GM21576 (cell line): ENCODE results near the gene MARCHF4.
"Not testable (repeated sequence)": the region's sequence is repeated elsewhere in the genome, so short reads cannot be mapped to it uniquely, and the experiment has no call there.

Source experiments
- ATAC-seq: cut with Tn5 transposase; IDR thresholded peaks from one replicate; pipeline ENCODE4 v1.9.1; 2021; ENCODE audit warnings: mild to moderate bottlenecking, moderate library complexity; ENCODE audit not compliant: unreplicated experiment

MARCHF4 gene

DNA sequence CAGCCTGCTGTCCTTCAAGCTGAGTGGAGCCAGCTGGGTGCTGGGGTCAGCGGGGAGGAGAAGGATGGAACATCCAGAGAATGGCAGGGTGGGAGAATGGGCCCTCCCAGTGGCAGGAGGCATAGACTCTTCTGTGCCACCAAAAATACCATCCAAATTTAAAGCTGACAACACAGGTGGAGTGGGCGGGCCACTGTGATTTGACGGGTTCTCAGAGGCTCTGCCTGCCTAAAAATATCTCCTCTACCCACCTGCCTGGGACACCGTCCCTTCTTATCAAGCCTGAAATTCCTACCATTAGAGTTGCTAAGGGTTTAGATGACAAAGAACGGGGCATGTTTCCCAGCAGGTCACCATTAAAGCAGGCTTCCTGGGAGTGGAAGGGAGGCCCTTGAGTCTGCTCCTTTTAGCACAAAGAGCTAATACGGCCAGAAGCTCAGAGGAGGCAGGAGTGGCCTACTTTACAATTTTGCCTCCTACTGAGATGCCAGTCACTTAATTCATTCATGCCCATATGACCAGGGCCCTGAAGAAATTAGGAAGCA lies 19.8 kb upstream of the MARCHF4 start:
- no peak for ATAC-seq

DNA sequence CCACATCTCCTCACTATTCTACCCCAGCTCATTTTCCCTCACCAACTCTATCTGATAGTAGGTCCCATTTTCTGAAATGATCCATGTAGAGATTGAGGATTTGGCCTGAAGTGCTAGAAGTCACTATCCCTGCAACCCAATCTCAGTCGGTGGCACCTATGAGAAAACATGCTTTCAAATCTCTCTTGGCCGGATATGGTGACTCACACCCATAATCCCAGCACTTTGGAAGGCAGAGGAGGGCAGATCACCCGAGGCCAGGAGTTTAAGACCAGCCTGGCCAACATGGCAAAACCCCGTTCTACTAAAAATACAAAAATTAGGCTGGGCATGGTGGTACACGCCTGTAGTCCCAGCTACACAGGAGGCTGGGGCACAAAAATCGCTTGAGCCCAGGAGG lies 19.1 kb upstream of the MARCHF4 start:
- no peak for ATAC-seq

DNA sequence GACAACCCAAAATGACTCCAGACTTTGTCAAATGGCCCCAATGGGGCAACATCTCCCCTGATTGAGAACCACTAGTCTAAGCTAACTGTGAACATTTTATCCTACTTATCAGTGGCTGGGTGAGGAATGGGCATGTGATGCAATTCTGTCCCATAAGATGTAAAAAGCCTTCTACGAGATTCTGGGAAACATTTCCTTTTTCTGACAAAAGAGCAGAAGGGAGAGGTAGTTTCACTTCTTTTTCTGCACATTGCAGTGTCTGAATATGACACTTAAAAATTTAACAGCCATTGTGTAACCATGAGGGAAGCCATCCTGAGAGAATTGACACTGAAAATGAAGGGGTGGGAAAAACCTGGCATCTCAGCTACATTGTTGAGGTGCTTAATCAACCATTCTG lies 17.3 kb upstream of the MARCHF4 start:
- ATAC-seq, result no peak

DNA sequence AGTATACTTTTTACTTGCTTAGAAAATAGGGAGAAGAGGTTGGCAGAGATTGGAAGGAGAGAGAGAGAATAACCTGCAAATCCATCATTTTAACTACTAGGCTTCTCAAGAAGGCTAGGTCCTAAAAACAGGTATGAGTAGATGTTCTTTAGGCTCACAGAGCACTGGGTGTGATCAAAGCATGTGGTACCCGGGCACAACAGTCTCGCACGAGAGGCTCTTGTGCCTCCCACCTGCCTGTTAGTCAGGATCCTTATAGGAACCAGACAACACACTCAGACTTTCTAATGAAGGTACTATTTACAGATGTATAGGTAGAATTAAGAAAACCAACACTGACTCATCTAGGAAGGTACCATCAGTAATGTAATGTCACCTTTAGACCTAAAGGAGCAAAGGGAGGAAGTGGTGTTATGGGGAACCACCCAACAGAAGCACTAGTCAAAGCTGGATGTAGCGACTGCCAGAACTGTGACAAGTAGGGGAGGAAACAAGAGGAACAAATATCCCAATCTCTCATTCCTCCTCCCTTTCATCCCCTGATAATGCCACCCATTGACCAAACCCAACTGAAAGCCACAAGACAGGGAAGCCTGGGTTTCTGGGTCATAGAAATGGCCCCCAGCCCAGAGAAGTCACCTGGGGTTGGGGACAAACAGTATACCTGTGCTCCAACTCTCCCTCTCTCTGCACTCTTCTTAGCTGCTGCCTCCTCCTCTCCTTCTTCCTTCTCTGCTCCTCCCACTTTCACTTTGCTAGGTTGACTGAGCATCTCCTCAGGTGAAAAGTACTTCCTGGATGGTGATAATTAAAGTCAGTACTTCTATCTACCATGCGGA lies 16.0 kb upstream of the MARCHF4 start:
- ATAC-seq, result no peak

DNA sequence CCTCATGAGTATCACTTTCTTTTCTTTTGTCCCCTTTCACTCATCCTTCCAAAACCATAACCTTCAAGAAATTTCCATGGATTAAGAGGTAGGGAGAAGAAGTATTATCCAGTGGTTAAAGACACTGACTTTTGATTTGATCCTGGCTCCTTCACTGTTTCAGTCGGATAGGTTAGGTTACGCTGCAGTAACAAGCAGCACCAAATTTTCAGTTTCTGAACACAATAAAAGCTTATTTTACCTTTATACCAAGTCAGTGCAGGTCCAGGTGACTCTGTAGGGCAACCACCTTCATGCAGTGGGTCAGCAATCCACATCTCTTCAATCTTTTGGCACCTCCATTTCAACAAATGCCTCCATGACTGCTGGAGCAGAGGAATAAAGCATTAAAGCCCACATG lies 15.0 kb upstream of the MARCHF4 start:
- no peak for ATAC-seq

DNA sequence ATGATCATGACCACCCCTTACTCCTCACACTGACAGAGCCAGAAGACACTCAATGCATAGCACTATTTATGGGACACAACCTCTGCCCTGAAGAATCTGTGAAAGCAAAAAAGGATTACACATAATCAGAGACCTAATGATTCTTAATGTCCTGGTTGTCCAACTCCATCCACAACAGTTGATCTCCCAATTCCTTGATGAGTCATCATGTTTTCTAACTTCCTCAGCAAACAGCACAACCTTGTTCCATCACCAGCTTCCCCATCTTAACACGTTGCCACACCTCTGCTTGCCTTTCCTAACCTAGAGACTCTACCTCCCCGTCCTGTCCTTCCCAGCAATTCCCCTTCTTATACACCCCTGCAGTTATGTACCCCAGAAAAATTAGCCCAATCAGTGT lies 13.2 kb upstream of the MARCHF4 start:
- no peak for ATAC-seq

DNA sequence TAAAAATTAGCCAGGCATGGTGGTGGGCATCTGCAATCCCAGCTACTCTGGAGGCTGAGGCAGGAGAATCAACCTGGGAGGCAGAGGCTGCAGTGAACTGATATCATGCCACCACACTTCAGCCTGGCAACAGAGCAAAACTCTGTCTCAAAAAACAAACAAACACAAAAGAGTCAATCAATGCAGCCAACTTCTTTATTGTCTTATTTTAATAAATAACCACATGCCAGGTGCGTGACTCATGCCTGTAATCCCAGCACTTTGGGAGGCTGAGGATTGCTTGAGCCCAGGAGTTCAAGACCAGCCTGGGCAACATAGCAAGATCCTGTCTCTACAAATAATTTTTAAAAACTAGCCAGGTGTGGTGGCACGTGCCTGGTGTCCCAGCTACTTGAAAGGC lies 12.1 kb upstream of the MARCHF4 start:
- ATAC-seq, result not testable (repeated sequence)

DNA sequence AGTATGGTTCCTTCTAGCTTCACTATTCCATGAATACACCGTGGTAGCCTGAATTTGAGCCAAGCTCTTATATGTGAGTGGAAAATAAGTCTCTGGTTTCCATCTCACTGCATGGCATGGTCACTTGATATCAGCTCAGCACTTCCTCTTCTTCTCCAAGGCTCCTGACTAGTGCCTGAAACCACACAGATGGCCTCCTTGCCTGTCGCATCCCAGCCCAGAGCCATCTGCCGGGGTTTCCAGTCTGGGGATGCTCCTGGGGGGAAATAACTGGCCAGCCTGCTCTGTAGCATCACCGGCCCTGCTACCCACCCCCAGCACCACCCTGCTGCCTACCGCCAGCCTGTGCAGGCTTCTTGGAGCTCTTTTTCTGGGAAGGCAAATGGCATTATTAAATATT lies 7.7 kb upstream of the MARCHF4 start:
- no peak for ATAC-seq

DNA sequence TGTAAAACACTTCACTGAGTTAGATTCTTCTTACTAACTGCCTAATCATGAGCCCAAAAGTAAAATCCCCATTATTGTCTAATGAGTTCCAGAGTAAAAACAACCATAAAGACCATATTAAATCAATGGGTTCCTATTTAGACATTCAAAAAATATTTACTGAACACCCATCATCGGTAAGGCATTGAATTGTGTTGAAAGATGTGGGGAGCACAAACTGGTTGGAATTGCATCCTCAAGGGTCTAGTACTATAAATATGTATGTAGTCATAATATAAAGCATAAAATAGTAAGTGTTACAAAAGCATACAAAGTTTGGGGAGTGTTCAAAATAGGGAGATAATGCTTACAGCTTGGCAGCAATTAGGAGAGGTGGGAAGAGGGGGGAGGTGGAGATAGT lies 3.0 kb upstream of the MARCHF4 start:
- ATAC-seq, result no peak

DNA sequence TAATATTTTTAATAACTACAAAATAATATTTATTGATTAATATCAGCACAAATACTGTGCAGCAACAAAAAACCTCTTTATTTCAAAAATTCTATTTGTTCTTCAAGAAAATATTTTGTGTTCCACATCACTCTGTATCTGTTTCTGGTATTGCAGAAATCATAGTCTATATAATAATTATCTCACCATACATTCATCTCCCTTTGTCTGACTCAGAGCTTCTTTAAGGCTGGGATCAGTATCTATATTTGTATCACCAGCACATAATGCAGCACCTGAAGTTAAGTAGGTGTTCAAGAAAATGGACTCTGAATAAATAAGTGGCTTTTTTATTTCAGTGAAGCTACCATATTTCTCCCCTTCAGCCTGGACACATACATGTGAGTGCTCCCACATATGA lies 1.6 kb upstream of the MARCHF4 start:
- no peak for ATAC-seq

DNA sequence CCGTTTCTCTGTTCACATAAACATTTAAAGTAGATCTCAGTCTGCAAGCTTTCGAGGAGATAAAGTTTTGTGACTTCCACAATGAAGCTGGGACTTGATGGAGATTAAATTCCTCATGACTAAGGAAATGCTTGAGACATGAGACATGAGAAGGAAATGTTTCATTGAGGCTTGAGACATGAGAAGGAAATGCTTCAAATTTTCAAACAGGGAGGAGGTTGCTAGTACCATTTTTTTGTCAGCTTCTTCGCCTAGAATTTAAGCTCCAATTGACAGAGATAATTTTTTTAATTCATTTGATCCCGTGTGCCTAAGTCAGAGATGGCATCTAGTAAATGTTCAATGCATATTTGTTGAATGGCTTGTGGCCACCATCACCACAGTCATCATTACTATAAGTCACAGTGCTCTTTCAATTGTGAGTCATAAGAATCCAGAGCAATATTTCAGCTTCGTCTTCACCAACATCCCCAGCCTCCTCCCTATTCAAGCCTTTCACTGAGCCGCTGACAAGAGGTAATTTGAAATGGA lies 543 bp upstream of the MARCHF4 start:
- ATAC-seq, result no peak

DNA sequence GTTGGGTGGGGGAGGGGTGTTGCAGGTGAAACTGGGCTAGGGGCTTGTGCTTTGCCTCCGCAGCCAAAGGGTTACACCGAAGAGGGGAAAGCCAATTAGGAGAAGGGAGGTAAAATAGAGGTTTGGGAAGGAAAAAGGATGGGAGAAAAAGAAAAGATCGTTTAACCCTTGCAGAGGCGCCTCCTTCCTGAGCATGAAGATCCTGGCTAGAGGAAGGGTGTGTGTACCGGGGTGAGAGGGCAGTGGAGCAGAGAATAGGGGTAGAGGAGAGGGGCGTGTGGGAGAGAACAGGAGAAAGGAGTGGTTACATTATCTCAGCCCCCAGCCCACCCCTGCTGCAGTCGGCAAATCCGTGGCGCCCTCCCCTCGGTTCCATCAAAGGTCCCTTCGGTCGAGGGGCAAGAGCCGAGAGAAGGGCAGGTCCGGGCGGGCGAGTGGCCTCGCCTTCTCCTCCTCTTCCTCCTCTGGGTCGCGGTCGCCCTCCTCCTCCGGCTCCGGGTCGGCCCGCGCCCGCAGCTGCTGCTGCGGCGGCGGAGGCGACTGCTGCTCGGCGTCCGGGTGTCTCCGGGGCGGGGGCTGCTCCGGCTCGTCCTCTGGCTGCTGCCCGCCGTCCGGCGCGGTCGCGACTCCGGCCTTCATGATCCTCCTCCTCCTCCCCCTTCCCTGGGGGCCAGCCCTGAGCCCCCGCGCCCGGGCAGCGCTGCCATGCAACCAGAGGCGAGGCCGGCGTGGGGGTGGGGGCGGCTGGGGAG lies 1.1 kb downstream of the MARCHF4 start:
- no peak for ATAC-seq

DNA sequence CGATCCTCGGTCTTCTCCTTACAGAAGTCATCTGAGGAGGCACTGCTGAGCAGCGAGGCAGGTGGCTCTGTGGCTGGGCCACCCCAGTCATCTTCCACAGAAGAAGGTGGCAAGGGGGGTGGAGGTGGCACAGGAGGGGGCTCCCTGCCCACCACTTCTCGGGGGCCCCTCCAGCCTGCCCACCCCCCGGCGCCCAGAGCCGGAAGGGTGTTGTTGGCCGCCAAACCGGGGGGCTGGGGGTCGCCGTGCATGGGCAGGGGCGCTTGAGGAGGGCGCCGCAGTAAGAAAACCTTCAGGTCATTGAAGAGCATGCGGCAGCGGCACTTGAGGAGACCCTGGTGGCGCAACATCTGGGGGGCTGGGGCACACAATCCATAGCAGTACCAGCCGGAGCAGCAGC lies 2.5 kb downstream of the MARCHF4 start:
- no peak for ATAC-seq

DNA sequence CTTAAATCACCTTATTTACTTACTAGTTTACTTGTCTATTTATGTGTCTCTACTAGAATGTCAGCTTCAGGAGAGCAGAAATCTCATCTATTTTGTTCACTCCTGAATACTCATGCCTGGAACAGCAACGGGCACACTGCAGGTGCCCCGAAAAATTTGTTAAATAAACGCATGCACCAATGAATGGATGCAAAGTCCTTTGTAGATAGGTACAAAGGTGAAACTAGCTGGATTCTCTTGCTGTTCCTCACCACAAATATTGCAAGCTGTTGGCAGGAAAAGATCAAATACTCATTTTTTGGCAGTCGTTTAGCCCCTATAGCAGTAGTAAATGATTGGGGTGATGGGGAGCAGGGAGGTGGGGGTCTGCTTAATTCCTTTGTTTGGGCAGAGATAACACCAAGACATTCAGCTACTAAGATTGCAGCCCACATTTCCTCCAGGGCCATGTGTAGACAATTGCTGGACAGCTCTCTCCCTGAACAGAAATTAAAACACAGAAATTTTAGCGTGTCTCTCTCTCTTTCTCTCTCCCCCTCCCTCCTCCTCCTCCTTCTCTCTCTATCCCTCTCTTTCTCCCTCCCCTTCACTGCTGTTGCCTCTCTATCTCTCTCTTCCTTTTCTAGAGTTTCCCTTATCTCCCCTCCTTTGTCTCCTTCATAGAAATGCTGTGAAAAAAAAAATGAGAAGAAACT lies 5.4 kb downstream of the MARCHF4 start:
- ATAC-seq, result no peak

DNA sequence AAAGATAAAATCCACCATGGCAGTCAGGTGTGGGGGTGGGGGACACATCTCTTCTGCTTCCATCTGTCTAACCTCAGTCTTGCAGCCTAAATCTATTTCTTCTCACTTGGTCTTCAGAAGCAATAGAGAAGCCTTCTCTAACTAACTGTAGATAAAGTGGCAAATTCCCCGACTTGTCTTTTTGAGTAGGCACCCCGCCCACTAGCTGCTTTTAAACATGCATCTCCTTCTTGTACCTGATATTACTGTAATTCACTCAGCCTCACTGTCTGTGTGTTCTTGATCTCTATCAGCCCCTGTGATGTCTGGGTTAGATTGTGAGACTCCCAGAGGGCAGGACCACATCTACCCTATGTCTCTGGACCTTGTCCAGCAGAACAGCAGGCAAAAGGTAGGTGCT lies 6.8 kb downstream of the MARCHF4 start:
- ATAC-seq, result no peak

DNA sequence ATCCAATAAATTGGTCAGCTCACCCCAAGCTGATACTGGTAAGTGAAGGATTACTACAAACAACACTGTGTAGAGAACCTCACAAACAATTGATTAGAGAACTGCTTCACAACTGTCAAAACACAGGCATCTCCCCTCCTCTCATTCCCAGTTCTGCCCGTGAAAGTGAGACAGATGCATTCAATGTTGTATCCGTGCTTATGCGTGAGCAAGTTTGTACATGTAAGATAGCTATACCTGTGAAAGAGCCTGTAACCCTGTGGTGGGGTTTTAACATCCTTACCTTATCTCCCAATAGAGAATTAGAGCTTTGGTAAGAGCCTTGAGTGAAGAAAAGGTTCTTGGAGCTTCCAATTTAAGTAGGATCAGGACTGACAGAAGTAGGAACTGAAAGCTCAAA lies 9.1 kb downstream of the MARCHF4 start:
- ATAC-seq, result no peak

DNA sequence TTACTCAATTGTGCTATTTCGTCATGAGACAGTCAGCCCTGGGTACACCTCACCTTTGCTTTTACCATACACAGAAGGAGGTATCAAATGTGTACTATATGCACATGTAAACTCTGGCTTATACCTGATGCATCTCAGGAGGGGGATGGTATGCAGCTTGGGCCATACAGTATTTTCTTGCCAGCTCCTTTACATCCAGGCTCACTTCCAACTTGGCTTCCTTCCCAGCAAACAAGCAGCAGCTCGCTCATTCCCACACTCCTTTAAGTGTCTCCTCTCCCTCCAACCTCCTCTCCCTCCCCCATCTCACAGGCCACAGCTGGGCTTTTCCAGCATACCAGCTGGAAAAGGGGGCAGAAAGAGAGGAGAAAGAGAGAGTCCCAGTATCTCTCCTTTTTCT lies 9.6 kb downstream of the MARCHF4 start:
- ATAC-seq, result no peak

DNA sequence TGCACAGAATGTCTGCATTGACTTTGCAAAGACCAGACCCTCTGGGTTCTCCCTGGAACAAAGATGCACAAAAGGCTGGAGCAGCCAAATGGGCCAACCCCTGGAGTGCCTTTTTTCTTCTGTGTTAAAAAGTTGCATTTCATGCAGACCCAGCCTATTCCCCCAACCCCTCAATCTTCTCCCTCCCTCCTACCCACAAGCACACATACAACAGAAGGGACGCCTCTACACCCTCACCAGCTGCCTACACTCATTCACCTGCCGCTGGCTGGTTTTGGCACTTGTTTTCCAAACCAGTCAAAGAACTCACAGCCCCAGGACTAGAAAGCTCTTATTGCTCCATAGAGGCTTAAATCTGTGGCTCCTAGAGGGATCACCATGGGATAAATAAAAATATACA lies 16.6 kb downstream of the MARCHF4 start:
- no peak for ATAC-seq

DNA sequence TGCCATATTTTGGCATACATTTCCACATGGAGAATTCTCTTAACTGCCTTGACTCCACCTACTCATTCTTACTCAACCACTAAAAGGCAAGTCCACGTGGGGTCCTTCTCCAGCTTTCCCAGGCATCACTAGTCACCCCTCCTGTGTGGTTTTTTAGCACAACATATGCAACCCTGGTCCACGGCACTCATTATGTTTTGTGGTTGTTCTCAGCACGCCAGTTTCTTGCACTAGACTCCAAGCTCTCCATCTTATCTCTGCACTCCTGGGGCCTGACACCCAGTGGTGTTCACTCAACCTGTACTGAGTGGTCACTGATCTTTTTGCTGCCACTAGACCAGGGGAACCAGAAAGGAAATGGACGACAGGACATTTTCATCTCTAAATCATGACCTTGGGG lies 18.0 kb downstream of the MARCHF4 start:
- no peak for ATAC-seq

DNA sequence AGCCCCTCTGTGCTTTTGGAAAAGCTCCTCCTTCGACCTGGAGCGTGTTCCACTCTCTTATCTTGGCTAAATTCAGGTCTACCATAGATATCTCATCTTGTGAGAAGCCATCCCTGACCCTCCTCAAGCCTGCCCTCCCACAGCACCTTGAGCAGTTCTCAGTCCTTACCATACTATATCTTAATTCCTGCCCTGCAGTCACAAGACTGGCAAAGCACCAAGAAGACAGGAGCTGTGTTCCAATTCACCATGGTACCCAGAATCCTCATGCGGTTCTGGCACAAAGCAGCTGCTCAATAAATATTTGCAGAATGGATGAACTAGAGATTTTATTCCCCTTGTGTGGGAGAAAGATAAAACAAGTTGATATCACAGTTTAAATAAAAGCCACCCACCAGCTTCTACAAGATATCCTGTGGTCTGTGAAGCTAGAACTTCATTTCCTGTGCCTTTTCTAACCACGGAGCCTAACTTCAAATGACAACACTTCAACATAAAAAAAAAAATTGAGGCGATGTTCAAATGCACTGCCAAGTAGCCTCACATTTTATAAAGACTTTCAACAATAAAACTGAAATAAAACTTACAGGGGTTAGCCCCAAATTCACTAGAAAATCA lies 19.5 kb downstream of the MARCHF4 start:
- no peak for ATAC-seq
